WTC11 (cell line): ENCODE measurements around the gene KCNJ14. TPM values are rescaled to one million over a fixed set of nuclear protein-coding genes. Genes with fewer than 3 reads are reported as not detected.

Experiments
- ATAC-seq: fragments of 200-7000 bp; cut with Tn5 transposase; 2 replicates; pipeline ENCODE4 v1.10.0; 2021; ENCODE audit warnings: mild to moderate bottlenecking, moderate library complexity
- CTCF ChIA-PET: fragments of 300-600 bp; sonication (Branson Sonifier 250); formaldehyde crosslinking; loops from one replicate; lab custom pipeline; 2021; ENCODE audit warnings: antibody characterized with exemption; lab: Charles Lee
- POLR2A ChIA-PET: fragments of 350-600 bp; sonication (Branson Sonifier 250); formaldehyde crosslinking; loops from one replicate; lab custom pipeline; 2021; ENCODE audit warnings: antibody characterized with exemption; lab: Charles Lee
- DNase-seq: peaks from one replicate; pipeline ENCODE4 v3.0.0; 2021; ENCODE audit warnings: low spot score
- H3K27ac Mint-ChIP-seq: 2 replicates; pipeline ENCODE4 v1.8.0; 2021; ENCODE audit warnings: mixed read lengths
- H3K27me3 Mint-ChIP-seq: 2 replicates; pipeline ENCODE4 v1.8.0; 2021; ENCODE audit warnings: low read depth, mild to moderate bottlenecking, moderate library complexity, mixed read lengths
- H3K36me3 Mint-ChIP-seq: 2 replicates; pipeline ENCODE4 v1.8.0; 2021; ENCODE audit warnings: mixed read lengths
- H3K4me1 Mint-ChIP-seq: 2 replicates; pipeline ENCODE4 v1.8.0; 2022; ENCODE audit warnings: mixed read lengths
- H3K4me3 Mint-ChIP-seq: 2 replicates; pipeline ENCODE4 v1.8.0; 2021; ENCODE audit warnings: mild to moderate bottlenecking, moderate library complexity, mixed read lengths
- H3K9me3 Mint-ChIP-seq: 2 replicates; pipeline ENCODE4 v1.8.0; 2021; ENCODE audit warnings: mixed read lengths
- AFF4 ChIP-seq: sonication (generic); formaldehyde crosslinking; IDR thresholded peaks from 2 replicates; pipeline ENCODE4 v1.8.1; 2023; ENCODE audit warnings: mild to moderate bottlenecking, missing genetic modification reagents, borderline replicate concordance
- CREM ChIP-seq: sonication (generic); formaldehyde crosslinking; IDR thresholded peaks from 2 replicates; pipeline ENCODE4 v1.8.1; 2022; ENCODE audit warnings: mild to moderate bottlenecking, missing genetic modification reagents, moderate library complexity
- ELF4 ChIP-seq: sonication (generic); formaldehyde crosslinking; IDR thresholded peaks from 2 replicates; pipeline ENCODE4 v1.8.1; 2022; ENCODE audit warnings: low read depth, mild to moderate bottlenecking, moderate library complexity, missing genetic modification reagents
- EMX1 ChIP-seq: fragments of 250-450 bp; sonication (Bioruptor Pico); IDR thresholded peaks from 2 replicates; pipeline ENCODE4 v1.8.0; 2021; ENCODE audit warnings: mild to moderate bottlenecking
- ESRRA ChIP-seq: sonication (generic); formaldehyde crosslinking; IDR thresholded peaks from 2 replicates; pipeline ENCODE4 v1.8.1; 2022; ENCODE audit warnings: mild to moderate bottlenecking, missing genetic modification reagents, borderline replicate concordance
- FOXP4 ChIP-seq: sonication (generic); formaldehyde crosslinking; IDR thresholded peaks from 2 replicates; pipeline ENCODE4 v1.8.0; 2022; ENCODE audit warnings: mild to moderate bottlenecking, missing genetic modification reagents
- JAZF1 ChIP-seq: fragments of 250-450 bp; sonication (Bioruptor Pico); IDR thresholded peaks from 2 replicates; pipeline ENCODE4 v1.9.0; 2021; ENCODE audit warnings: moderate library complexity, mild to moderate bottlenecking, inconsistent platforms
- KAT7 ChIP-seq: sonication (generic); formaldehyde crosslinking; IDR thresholded peaks from 2 replicates; pipeline ENCODE4 v1.8.1; 2023; ENCODE audit warnings: missing genetic modification reagents, mild to moderate bottlenecking, borderline replicate concordance
- MXD4 ChIP-seq: fragments of 250-450 bp; sonication (Bioruptor Pico); IDR thresholded peaks from 2 replicates; pipeline ENCODE4 v1.8.0; 2021; ENCODE audit warnings: mild to moderate bottlenecking, moderate library complexity, borderline replicate concordance
- NFYB ChIP-seq: sonication (generic); formaldehyde crosslinking; conservative IDR thresholded peaks from 2 replicates; pipeline ENCODE4 v1.8.0; 2022; ENCODE audit warnings: low read depth, missing genetic modification reagents
- NR1H2 ChIP-seq: sonication (generic); formaldehyde crosslinking; IDR thresholded peaks from 2 replicates; pipeline ENCODE4 v1.9.0; 2021; ENCODE audit warnings: mild to moderate bottlenecking, moderate library complexity, missing genetic modification reagents
- NR2C2 ChIP-seq: sonication (generic); formaldehyde crosslinking; IDR thresholded peaks from 2 replicates; pipeline ENCODE4 v1.8.0; 2022; ENCODE audit warnings: mild to moderate bottlenecking, missing genetic modification reagents
- OVOL2 ChIP-seq: fragments of 250-450 bp; sonication (Bioruptor Pico); IDR thresholded peaks from 2 replicates; pipeline ENCODE4 v1.9.0; 2021; ENCODE audit warnings: mild to moderate bottlenecking, borderline replicate concordance
- RORB ChIP-seq: fragments of 250-450 bp; sonication (Bioruptor Pico); IDR thresholded peaks from 2 replicates; pipeline ENCODE4 v1.9.0; 2021; ENCODE audit warnings: mild to moderate bottlenecking
- TEAD1 ChIP-seq: sonication (generic); formaldehyde crosslinking; IDR thresholded peaks from 2 replicates; pipeline ENCODE4 v1.8.0; 2022; ENCODE audit warnings: mild to moderate bottlenecking, missing genetic modification reagents
- USF2 ChIP-seq: sonication (generic); formaldehyde crosslinking; IDR thresholded peaks from 2 replicates; pipeline ENCODE4 v1.8.1; 2023; ENCODE audit warnings: mild to moderate bottlenecking, missing genetic modification reagents, moderate library complexity
- ZBTB21 ChIP-seq: sonication (generic); formaldehyde crosslinking; IDR thresholded peaks from 2 replicates; pipeline ENCODE4 v1.8.1; 2023; ENCODE audit warnings: mild to moderate bottlenecking, missing genetic modification reagents, borderline replicate concordance
- ZNF219 ChIP-seq: sonication (generic); formaldehyde crosslinking; IDR thresholded peaks from 2 replicates; pipeline ENCODE4 v1.8.0; 2023; ENCODE audit warnings: missing genetic modification reagents, mild to moderate bottlenecking, borderline replicate concordance
- ZNF423 ChIP-seq: fragments of 250-450 bp; sonication (Bioruptor Pico); IDR thresholded peaks from 2 replicates; pipeline ENCODE4 v2.1.2; 2022; ENCODE audit warnings: mild to moderate bottlenecking, moderate library complexity
- ZNF671 ChIP-seq: fragments of 250-450 bp; sonication (Bioruptor Pico); IDR thresholded peaks from 2 replicates; pipeline ENCODE4 v1.8.0; 2021; ENCODE audit warnings: mild to moderate bottlenecking
- total RNA-seq: library from RNA; stranded (reverse); gene quantifications from 3 replicates; pipeline ENCODE4 v1.2.3, GENCODE V29; 2021
- TF ChIP-seq, protein P1 (sequence below): fragments of 250-450 bp; sonication (Bioruptor Pico); conservative IDR thresholded peaks from 2 replicates; pipeline ENCODE4 v1.9.0; 2021; ENCODE audit warnings: mild to moderate bottlenecking
- TF ChIP-seq, protein P2 (sequence below): sonication (generic); formaldehyde crosslinking; IDR thresholded peaks from 2 replicates; pipeline ENCODE4 v1.8.1; 2022; ENCODE audit warnings: low read depth, missing genetic modification reagents, borderline replicate concordance
- TF ChIP-seq, protein P3 (sequence below): sonication (generic); formaldehyde crosslinking; IDR thresholded peaks from 2 replicates; pipeline ENCODE4 v1.8.1; 2022; ENCODE audit warnings: low read depth, mild to moderate bottlenecking, moderate library complexity, missing genetic modification reagents, borderline replicate concordance

KCNJ14 gene
- total RNA-seq, 1 experiment from 2014 or later = 1.4 TPM

DNA sequence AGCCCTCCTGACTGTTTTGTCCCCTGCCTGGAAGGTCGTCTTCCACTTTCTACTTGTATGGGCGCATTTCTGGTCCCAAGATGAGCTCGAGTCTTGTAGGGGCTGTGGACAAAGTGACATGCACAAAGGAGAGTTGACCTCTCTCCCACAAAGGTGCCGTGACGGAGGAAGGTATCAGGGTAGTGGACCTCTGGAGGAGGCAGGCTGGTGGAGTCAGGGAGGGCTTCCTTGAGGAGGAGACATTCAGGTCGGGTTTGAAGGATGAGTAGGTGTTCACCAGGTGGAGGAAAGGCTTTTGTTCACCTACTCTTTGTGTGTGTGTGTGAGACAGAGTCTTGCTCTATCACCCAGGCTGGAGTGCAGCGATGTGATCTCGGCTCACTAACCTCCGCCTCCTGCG is 15.5 kb downstream of the KCNJ14 start (continued):
- TF ChIP-seq ZNF423 (CRISPR knock-in tag) (no peak), MXD4 (CRISPR knock-in tag) (no peak), CREM (CRISPR knock-in tag) (no peak), OVOL2 (CRISPR knock-in tag) (no peak), ESRRA (no peak), ZNF219 (CRISPR knock-in tag) (no peak), ZNF671 (CRISPR knock-in tag) (no peak), TEAD1 (CRISPR knock-in tag) (no peak), ELF4 (CRISPR knock-in tag) (no peak), KAT7 (CRISPR knock-in tag) (no peak)
- TF ChIP-seq, protein P1, sequence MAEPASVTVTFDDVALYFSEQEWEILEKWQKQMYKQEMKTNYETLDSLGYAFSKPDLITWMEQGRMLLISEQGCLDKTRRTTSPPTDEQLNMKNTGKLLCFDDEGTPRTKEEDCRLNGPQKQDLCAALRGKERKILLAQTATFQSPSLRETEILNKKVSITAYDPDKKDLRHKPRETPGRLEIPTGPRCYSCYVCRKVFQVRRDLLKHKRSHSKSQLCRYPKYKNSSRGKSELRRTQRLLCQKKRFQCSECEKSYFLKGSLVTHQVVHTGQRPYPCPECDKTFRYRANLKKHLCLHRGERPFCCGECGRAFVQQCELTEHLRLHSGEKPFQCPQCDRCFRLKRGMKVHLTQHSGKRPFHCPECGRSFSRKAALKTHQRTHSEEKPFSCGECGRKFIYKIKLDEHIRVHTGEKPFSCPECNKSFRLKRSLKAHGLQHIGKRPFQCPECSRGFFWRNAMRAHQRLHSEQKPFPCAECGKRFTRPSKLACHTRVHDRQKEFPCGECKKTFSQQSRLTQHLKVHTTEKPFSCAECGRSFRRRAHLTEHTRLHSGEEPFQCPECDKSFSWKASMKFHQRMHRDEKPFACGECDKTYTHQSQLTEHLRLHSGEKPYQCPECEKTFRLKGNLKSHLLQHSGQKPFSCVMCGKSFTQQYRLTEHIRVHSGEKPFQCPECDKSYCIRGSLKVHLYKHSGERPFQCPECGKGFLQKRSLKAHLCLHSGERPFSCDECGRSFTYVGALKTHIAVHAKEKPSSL (CRISPR knock-in tag) = no peak
- TF ChIP-seq, protein P2, sequence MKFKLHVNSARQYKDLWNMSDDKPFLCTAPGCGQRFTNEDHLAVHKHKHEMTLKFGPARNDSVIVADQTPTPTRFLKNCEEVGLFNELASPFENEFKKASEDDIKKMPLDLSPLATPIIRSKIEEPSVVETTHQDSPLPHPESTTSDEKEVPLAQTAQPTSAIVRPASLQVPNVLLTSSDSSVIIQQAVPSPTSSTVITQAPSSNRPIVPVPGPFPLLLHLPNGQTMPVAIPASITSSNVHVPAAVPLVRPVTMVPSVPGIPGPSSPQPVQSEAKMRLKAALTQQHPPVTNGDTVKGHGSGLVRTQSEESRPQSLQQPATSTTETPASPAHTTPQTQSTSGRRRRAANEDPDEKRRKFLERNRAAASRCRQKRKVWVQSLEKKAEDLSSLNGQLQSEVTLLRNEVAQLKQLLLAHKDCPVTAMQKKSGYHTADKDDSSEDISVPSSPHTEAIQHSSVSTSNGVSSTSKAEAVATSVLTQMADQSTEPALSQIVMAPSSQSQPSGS (CRISPR knock-in tag) = no peak

GRCh38 chr19:48471836-48472235 is 16.5 kb downstream of the KCNJ14 start:
- no peaks in the 10 kb centered on the region for H3K27me3 Mint-ChIP-seq
- CTCF ChIA-PET = no interaction called here
- DNase-seq = no peak

More at GRCh38 chr19:48471836-48472235, 16.5 kb downstream of the KCNJ14 start:
- POLR2A ChIA-PET = no interaction called here
- no peak overlapping the region for H3K4me3 Mint-ChIP-seq
- H3K9me3 Mint-ChIP-seq = no peaks in the 10 kb centered on the region
- H3K4me1 Mint-ChIP-seq = peaks cover 8% of the 10 kb centered on the region
- H3K27ac Mint-ChIP-seq = 0 out of 2 replicates have a peak overlapping the region, but pooled peaks have one; percentile 45
- no peak for ATAC-seq
- H3K36me3 Mint-ChIP-seq = peaks cover 53% of the 10 kb centered on the region
- TF ChIP-seq RORB (CRISPR knock-in tag) (no peak), AFF4 (CRISPR knock-in tag) (no peak), ESRRA (no peak), NR1H2 (CRISPR knock-in tag) (no peak), NR2C2 (CRISPR knock-in tag) (no peak), ZBTB21 (CRISPR knock-in tag) (no peak), FOXP4 (CRISPR knock-in tag) (no peak), KAT7 (CRISPR knock-in tag) (no peak), NFYB (CRISPR knock-in tag) (no peak), USF2 (CRISPR knock-in tag) (no peak), ZNF671 (CRISPR knock-in tag) (no peak), ZNF423 (CRISPR knock-in tag) (no peak), EMX1 (CRISPR knock-in tag) (no peak), JAZF1 (CRISPR knock-in tag) (no peak)
- TF ChIP-seq, protein P3, sequence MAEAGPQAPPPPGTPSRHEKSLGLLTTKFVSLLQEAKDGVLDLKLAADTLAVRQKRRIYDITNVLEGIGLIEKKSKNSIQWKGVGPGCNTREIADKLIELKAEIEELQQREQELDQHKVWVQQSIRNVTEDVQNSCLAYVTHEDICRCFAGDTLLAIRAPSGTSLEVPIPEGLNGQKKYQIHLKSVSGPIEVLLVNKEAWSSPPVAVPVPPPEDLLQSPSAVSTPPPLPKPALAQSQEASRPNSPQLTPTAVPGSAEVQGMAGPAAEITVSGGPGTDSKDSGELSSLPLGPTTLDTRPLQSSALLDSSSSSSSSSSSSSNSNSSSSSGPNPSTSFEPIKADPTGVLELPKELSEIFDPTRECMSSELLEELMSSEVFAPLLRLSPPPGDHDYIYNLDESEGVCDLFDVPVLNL (CRISPR knock-in tag) = no peak
